ENCODE data around the gene UBAP2.
"Not testable (repeated sequence)": the region's sequence is repeated elsewhere in the genome, so short reads cannot be mapped to it uniquely, and the experiment has no call there.

Gene UBAP2

DNA sequence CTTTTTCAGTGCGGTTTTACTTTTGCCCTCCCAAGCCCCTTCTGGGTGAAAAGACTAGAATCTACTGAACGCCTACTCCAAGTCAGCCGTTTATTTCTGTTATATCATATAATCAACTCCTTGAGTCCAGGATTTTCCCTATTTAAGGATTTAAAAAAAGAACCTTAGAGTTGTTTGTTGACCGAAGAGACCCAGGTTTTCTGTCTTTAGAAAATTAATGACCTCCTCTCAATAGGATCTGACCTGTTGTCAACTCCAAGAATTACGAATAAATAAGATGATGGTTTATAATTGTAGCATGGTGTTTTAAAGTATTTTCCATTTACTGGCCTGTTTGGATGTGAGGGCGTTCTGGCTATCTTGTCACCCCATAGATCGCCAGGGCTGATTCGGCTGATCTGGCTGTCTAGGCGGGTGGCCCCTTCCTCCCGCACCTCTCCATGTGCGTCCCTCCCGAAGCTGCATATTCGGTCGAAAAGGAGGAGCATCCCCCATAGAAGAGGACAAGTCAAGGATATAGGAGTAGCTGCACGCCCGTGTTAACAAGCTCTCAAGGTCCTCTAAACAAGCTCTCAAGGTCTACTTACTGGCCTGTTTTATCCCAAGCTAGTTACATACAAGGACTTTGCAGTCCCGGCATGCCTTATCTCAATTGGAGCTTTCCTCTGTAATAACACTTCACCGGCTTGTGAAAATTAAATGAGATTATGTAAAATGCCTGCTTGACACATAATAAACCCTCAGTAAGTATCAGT lies 1.1 kb upstream of the UBAP2 start:
- H3K4me3 ChIP-seq (replicated peaks; ENCODE audit: low read depth, low read length), result peak overlapping the region; percentile 72
- no peak for DNase-seq (ENCODE audit: extremely low read depth, low read depth)
- TF ChIP-seq CTCF (IDR thresholded peaks at IDR 0.05; ENCODE audit: low read depth, low read length, missing control alignments), result no peak

GRCh38 chr9:34047864-34048726 lies 592 bp downstream of the UBAP2 start:
- no peak for TF ChIP-seq CTCF (IDR thresholded peaks at IDR 0.05; ENCODE audit: low read depth, low read length, missing control alignments)
- H3K4me3 ChIP-seq (replicated peaks; ENCODE audit: low read depth, low read length), result peak overlapping the region; percentile 72
- DNase-seq (ENCODE audit: extremely low read depth, low read depth), result no peak

GRCh38 chr9:34046784-34047379 lies 1.8 kb downstream of the UBAP2 start:
- H3K4me3 ChIP-seq (replicated peaks; ENCODE audit: low read depth, low read length), result peak overlapping the region; percentile 72
- no peak for DNase-seq (ENCODE audit: extremely low read depth, low read depth)
- TF ChIP-seq CTCF (IDR thresholded peaks at IDR 0.05; ENCODE audit: low read depth, low read length, missing control alignments), result no peak

- no peak for DNase-seq (ENCODE audit: extremely low read depth, low read depth)
- no peak for TF ChIP-seq CTCF (IDR thresholded peaks at IDR 0.05; ENCODE audit: low read depth, low read length, missing control alignments)
- H3K4me3 ChIP-seq (replicated peaks; ENCODE audit: low read depth, low read length), result peak overlapping the region; percentile 72
These were observed 2.8 kb downstream of the UBAP2 start for GRCh38 chr9:34045903-34046302.

DNA sequence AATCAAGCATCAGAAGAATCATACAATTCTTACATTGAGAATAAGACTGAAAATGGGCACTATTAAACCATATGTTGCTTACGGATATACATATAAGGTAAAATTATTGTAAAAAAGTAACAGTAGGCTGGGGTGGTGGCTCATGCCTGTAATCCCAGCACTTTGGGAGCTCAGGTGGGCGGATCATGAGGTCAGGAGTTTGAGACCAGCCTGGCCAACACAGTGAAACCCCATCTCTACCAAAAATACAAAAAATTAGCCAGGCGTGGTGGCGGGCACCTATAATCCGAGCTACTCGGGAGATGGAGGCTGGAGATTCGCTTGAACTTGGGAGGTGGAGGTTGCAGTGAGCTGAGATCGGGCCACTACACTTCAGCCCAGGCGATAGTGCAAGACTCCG lies 6.6 kb downstream of the UBAP2 start:
- not testable (repeated sequence) for DNase-seq (ENCODE audit: extremely low read depth, low read depth); H3K4me3 ChIP-seq (replicated peaks; ENCODE audit: low read depth, low read length)

DNA sequence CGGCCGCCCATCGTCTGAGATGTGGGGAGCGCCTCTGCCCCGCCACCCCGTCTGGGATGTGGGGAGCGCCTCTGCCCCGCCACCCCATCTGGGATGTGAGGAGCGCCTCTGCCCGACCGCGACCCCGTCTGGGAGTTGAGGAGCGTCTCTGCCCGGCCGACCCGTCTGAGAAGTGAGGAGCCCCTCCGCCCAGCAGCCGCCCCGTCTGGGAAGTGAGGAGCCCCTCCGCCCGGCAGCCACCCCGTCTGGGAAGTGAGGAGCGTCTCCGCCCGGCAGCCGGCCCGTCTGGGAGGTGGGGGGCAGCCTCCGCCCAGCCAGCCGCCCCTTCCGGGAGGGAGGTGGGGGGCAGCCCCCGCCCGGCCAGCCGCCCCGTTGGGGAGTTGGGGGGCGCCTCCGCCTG lies 9.8 kb downstream of the UBAP2 start:
- not testable (repeated sequence) for H3K4me3 ChIP-seq (replicated peaks; ENCODE audit: low read depth, low read length); DNase-seq (ENCODE audit: extremely low read depth, low read depth)

GRCh38 chr9:34037626-34038025 lies 11.1 kb downstream of the UBAP2 start:
- no peak overlapping the region for H3K4me3 ChIP-seq (replicated peaks; ENCODE audit: low read depth, low read length)
- TF ChIP-seq CTCF (IDR thresholded peaks at IDR 0.05; ENCODE audit: low read depth, low read length, missing control alignments), result no peak
- DNase-seq (ENCODE audit: extremely low read depth, low read depth), result no peak

All from HFF-Myc (cell line).